ENCODE measurements around the gene ERFE. TPM values are rescaled to one million over a fixed set of nuclear protein-coding genes. Genes with fewer than 3 reads are reported as not detected.

The ERFE gene
- total RNA-seq, 3 donors from 2014 or later: 0.38 to 0.58 (median 0.51) TPM

GRCh38 chr2:238187618-238188548, 29.1 kb downstream of the ERFE start:
- ATAC-seq: no peak
- intact Hi-C loops (cut with DNase I, micrococcal nuclease): no loop called here
- peaks cover 25% of the 10 kb centered on the region for H3K36me3 ChIP-seq (ENCODE audit: low read depth)
- no peaks in the 10 kb centered on the region for H3K9me3 ChIP-seq
- DNase-seq: no peak
- no peaks in the 10 kb centered on the region for H3K4me1 ChIP-seq (ENCODE audit: low read depth)
- H3K4me3 ChIP-seq: no peak overlapping the region
- no peak for TF ChIP-seq CTCF (IDR thresholded peaks at IDR 0.05)

GRCh38 chr2:238190445-238190844, 31.7 kb downstream of the ERFE start:
- intact Hi-C loops (cut with DNase I, micrococcal nuclease): no loop called here

GRCh38 chr2:238202326-238203093, 43.7 kb downstream of the ERFE start:
- intact Hi-C loops (cut with DNase I, micrococcal nuclease): no loop called here
- peak overlapping the region; percentile 93 for H3K4me3 ChIP-seq
- no peak for TF ChIP-seq CTCF (IDR thresholded peaks at IDR 0.05)
- peaks cover 25% of the 10 kb centered on the region for H3K4me1 ChIP-seq (ENCODE audit: low read depth)
- H3K9me3 ChIP-seq: no peaks in the 10 kb centered on the region
- no peaks in the 10 kb centered on the region for H3K36me3 ChIP-seq (ENCODE audit: low read depth)
- DNase-seq: no peak
- no peak for ATAC-seq

More at GRCh38 chr2:238190445-238190844, 31.7 kb downstream of the ERFE start:
- no peaks in the 10 kb centered on the region for H3K4me1 ChIP-seq (ENCODE audit: low read depth)
- H3K9me3 ChIP-seq: no peaks in the 10 kb centered on the region
- H3K4me3 ChIP-seq: no peak overlapping the region
- H3K36me3 ChIP-seq (ENCODE audit: low read depth): peaks cover 24% of the 10 kb centered on the region
- DNase-seq: no peak
- no peak for TF ChIP-seq CTCF (IDR thresholded peaks at IDR 0.05)
- ATAC-seq: no peak

GRCh38 chr2:238203094-238203972, 44.6 kb downstream of the ERFE start, which contains the start of gene ILKAP:
Gene ILKAP (minus strand): TSS chr2:238203695. CDS start chr2:238203553, 142 bp downstream.
- ATAC-seq (peak; percentile 99), DNase-seq (peak; percentile 87 to 94 (median 94))
- TF ChIP-seq CTCF (IDR thresholded peaks at IDR 0.05): no peak
- Histone ChIP-seq H3K36me3 (ENCODE audit: low read depth) (no peaks in the 10 kb centered on the region), H3K4me3 (peak within 1 kb of the TSS; percentile 93), H3K9me3 (no peaks in the 10 kb centered on the region), H3K4me1 (ENCODE audit: low read depth) (peaks cover 20% of the 10 kb centered on the region)
- intact Hi-C loops (cut with DNase I, micrococcal nuclease): no loop called here

Measured in mucosa of descending colon (tissue), 3 donors.